ENCODE data around the gene GUCA1C.

GRCh38 chr3:108883373-108883772 lies 70.3 kb downstream of the GUCA1C start:
- TF ChIP-seq POLR2A (IDR thresholded peaks at IDR 0.05) = no peak
- TF ChIP-seq, protein P1, sequence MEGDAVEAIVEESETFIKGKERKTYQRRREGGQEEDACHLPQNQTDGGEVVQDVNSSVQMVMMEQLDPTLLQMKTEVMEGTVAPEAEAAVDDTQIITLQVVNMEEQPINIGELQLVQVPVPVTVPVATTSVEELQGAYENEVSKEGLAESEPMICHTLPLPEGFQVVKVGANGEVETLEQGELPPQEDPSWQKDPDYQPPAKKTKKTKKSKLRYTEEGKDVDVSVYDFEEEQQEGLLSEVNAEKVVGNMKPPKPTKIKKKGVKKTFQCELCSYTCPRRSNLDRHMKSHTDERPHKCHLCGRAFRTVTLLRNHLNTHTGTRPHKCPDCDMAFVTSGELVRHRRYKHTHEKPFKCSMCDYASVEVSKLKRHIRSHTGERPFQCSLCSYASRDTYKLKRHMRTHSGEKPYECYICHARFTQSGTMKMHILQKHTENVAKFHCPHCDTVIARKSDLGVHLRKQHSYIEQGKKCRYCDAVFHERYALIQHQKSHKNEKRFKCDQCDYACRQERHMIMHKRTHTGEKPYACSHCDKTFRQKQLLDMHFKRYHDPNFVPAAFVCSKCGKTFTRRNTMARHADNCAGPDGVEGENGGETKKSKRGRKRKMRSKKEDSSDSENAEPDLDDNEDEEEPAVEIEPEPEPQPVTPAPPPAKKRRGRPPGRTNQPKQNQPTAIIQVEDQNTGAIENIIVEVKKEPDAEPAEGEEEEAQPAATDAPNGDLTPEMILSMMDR (IDR thresholded peaks at IDR 0.05) = no peak
